NCI-H524 treated with DMSO at 0.1 percent for 48 hours (cell line): Measurements from ENCODE around the gene CNTNAP2.
A peak's percentile ranks its signal among the peaks of the same experiment; 100 is the strongest.

Source experiments
- DNase-seq: peaks from one replicate; lab custom pipeline; 2025; lab: John Stamatoyannopoulos, UW

The CNTNAP2 gene

DNA sequence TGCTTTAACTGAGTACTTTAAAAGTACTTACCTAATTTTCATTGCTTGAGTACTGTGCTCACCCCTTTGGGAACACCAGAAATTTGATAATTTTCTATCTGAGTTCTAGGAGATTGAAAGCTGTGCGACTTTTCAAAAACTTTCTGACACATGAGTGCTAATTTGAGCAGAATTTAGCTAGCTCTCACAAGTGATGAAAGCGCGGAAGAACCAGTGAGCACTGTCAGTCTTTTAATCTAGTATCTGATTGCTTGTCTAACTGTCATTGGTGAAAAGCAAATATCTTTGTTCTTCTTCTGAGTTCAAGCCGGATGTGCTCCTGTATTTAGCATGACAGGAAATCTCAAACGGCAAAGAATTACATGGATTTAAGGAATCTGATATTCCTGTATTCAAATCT, 899.4 kb downstream of the CNTNAP2 start:
- no peak for DNase-seq

DNA sequence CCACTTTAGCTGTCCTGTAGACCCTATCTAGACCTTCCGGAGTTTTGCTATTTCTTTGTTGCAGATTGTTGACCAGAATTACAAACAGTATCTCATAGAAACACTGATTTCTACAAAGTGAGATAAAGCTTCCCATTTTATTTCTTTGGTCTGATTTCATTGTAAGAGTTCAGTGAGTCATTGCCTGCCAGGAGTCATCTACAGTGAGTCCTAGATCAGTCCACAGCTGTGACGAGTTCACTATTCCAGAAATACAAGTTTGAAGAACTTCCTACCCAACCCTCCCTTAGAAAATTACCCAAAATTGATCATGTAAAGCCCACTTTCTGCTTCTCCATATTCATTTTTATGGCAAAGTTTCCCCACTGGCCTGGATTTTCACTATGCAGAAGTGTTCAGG, 905.5 kb downstream of the CNTNAP2 start:
- DNase-seq = no peak

DNA sequence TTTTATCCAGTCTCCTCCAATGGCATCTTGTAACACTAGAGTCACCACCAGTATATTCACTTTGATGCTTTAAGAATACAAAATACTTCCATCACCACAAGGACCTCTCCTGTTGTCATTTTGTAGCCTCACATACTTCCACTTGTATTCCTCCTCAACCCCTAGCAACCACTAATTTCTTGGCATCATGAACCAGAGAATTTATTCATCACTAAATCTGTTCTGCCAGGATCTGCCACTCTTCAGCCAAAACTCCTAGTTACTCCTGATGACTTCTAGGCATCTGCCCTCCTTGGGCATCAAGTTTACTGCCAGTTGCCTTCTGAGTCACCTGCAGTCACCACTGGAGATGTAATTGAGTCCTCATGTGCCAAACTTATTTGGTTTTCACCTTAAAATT, 906.8 kb downstream of the CNTNAP2 start:
- DNase-seq = no peak

DNA sequence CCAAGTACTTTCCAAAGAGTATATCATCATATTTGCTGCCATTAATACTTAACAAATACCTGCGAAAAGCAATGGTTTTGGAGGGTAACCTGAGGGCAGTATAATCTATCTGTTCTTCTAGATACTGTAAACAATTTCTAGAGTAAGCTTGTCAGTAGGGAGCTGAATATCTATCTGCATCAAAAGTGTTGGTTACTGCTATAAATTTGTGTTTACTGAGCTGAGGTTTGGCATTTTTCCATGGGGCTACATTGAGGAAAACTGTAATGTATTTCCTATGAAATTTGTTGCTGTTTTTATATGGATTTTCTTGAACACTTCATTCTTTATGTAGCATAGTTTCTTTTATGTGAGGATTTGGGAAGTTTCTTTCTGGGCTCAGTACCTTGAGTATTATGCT, 913.4 kb downstream of the CNTNAP2 start:
- no peak for DNase-seq

DNA sequence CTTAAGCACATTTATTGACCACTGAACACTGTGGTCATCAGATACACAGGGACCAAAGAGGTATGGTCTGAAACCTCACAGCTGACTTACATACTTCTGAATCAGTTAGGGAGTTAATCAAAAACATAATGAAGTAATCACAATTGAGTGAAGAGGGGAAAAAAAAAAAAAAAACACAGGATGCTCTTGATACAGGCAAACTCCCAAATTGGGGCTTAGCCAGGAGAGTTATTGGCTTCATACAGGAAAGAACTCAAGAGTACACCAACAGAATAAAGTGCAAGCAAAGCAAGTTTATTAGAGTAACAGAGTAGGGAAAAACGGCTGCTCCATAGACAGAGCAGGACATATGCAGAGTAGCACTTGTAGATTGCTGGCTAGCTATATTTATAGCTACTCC, 917.0 kb downstream of the CNTNAP2 start:
- no peak for DNase-seq

DNA sequence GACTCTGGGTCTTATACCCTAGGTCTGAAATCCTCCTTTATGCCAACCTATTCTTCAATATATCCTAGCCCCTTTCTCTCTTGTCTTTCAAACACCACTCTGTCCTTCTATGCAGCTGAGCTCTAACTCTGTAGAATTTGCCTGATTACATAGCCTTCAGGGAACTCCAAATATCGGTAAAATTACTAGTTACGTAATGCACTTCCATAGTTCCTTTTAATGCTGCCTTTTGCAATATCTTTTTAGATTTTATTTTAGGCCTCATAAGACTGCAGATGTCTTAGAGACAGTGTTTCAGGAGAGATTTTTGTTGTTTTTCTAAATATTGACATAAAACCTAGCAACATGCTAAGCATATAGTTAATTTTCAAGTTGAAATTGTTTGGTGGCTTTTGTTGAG, 924.8 kb downstream of the CNTNAP2 start:
- DNase-seq = no peak

DNA sequence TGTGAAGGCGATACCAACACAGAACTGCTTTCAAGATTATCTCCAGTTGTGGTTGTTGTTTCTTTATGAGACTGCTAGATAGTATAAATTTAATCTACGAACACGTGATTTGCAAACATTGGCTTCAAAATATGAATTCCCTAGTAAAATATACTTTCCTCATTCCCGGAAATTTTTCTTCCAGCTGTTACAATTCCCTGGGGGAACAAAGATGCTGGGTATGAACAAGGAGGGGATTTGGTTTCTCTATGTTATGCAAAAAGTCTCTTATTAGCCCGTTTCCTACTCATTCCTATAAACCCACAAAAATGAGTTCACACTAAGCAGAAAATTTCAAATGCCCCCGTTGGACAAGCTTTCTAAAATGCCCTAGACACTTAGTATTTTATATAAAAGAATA, 928.3 kb downstream of the CNTNAP2 start:
- no peak for DNase-seq

DNA sequence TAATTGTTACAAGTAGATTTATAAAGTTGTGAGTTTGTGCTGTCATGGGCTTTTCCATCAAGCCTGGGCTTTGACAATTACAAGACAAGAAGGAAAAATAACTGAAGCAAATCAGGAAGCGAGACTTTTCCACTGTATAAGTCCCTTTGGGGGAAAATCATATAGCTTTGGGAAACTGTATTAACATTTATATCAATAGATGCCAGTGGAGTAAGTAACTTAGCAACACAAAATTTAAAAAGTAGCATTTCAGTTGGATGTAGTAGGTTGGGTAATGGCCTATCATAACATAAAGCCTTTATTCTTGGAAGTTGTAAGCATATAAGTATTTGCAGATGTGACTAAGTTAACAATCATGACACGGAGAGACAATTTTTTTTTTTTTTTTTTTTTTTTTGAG, 931.1 kb downstream of the CNTNAP2 start:
- DNase-seq = no peak

DNA sequence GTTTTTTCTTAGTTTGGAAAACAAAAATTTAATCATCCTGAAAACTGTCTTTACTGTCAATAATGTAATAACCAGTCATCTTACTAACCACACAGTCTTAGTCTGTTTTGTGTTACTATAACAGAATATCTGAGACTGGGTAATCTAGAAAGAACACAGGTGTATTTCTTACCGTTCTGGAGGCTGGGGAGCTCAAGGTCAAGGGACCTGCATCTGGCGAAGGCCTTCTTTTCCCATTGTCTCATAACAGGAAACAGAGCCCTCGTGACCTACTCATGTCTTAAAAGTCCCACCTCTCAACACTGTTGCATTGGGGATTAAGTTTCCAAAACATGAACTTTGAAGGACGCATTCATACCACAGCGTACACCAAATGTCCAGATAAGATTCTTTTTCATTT, 932.3 kb downstream of the CNTNAP2 start:
- DNase-seq = no peak

DNA sequence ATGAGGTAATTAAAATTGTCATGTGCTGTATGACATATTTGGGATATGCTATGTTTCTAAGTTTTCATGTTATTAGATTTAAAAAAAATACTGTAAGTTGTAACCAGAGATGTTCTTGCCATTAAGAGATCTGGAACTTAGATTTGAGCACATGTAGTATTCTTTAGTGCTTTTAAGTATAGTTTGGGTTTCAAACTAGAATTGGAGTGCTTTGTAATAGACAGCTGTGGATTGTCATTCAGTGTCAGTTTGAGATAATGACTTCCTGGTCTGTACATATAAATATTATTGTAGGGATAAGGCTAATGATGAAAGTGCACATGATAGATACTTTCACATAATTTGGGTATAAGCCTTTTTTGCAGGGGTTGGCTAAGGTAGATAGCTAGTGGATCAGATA, 936.2 kb downstream of the CNTNAP2 start:
- no peak for DNase-seq

DNA sequence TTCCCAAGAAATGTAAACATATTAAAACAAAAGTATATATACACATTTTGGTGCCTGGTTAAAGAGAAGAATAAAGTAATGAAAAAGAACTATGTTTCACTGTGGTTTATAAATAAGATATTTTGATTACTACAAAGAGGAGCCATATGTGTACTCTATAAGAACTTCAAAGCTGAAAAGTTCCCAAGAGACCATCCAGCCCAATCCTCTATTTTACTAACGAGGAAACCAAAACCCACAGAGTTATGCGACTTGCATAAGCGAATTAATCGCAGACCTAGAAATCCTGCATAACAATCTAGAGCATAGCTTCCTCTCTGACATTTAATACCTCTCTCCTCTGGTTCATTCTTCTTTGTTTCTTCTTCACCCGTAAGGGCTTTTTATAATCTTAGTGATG, 937.1 kb downstream of the CNTNAP2 start:
- no peak for DNase-seq

DNA sequence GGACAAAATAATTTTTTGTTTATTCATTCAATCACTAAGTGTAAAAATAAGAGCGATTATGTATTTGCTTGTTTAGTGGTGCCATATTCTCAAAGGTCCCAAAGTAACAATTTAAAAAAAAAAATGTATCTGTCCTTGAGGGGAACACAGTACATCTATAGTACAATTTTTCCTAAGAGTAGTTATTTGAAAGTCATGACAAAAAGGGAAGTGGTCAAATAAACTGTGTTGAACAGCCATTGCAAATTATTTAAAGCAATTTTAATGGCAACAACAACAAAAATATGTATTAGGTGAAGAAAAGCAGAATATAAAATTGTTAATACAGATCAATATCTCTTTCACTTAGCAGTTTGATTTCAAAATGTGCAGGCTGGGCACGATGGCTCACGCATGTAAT, 943.5 kb downstream of the CNTNAP2 start:
- no peak for DNase-seq

DNA sequence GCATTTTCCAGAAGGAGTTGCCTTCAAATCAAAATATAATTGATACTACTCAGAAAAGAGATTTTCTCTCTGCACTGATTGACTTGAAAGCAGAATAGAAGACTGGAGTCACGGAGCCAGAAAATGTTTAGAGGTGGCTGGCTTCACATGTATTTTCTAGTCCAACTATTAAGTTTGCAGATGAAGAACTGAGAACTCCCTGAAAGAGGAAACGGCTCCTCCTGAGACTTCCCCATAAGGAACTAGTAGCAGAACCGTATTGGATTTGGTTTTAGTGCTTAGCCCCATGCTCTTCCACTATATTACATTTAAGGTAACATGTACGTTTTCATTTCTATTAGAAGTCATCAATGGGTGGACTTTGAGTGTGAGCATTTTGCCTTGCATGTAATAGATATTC, 946.3 kb downstream of the CNTNAP2 start:
- no peak for DNase-seq

DNA sequence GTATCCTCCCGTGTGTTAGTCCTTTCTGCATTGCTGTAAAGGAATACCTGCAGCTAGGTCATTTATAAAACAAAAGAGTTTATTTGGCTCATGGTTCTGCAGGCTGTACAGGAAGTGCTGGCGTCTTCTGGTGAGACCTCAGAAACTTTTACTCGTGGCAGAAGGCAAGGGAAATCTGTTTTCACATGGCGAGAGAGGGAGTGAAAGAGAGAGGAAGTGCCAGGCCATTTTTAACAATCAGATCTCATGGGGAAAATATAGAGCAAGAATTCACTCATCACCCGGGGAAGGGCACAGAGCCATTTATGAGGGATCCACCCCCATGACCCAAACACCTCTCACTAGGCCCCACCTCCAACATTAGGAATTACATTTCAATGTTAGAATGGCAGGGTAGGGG, 952.2 kb downstream of the CNTNAP2 start:
- DNase-seq = no peak

DNA sequence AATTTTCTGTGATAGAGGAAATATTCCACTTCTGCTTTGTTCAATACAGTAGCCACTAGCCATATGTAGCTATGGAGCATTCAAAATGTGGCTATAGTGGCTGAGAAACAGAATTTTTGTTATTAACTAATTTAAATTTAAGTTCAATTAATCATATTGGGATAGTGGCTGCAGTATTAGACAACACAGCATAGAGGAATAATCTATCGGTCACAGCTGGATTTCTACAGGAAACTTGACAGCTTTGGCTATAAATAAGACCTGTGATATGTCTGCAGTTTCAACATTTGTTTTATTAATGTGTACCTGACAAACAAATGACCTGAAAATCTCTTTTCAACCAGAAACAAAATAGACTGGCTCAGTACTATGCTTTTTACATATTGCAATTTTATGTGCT, 953.2 kb downstream of the CNTNAP2 start:
- DNase-seq = no peak

DNA sequence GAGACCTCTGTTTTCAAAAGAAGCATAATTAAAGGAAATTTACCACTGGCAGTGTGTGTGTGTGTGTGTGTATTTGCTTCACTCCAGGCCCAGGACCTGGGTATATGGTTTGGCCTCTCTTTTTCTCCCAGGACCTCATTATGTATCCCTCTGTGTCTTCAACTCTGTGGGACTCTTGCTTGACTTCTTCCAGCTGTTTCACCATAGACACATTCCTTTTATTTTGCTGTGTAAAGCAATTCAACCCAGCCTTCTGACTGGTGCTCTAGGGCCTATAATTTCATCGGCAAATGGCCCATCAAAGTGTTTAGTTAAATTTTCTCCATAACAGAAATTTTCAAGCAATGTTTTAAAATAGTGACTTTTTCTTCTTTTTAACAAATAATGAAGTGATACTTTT, 954.3 kb downstream of the CNTNAP2 start:
- DNase-seq = no peak

DNA sequence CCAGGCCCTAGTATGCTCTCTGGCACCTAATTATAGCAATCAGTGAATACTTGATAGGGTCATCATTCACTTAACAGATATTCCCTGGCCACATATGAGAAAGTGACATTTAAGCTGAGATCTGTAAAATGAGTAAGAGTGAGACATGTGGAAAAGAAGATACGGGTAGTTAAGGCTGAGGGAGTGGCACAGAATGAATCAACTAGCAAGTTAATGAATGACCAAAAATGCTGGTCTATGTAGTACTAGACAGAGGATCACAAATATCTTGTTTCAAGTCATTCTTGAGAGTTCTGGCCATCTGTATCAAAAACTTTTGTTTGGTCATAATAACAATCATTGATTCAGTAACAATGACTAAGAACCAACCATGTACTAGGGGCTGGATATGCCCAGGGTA, 954.9 kb downstream of the CNTNAP2 start:
- no peak for DNase-seq

DNA sequence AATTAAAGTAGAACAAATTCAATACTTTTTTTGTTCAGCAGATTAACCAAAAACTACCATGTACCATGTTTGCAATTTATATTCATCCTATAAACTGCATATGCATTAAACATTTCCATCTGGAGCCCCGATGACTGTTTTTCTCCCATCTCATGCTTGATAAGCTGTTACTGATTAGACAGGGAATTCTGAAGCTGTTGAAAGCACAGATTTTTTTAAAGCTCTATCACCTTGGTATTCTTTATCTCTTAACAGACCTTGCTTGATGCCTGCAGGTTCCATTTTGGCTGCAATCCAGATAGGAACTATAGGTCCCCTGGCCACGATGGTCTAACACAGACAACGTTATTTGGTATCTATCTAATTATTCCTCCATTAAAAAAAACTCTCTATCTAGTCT, 961.7 kb downstream of the CNTNAP2 start:
- DNase-seq = no peak

DNA sequence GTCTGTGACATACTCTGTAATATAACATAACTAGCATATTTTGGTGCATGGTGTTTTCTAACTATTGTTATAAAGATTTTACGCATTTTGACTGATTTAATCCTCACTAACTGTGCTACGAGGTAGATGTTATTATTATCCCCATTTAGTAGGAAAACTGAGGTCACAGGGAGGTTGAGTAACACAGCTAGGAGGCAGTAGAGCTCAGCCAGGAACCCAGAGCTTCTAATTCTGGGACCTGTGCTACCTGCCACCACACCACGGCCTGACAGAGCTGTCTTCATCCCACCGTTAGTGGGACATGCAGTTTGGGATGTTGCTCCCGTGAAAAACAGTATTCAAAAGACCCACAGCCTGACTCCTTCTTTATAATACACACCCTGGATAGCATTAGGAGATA, 962.5 kb downstream of the CNTNAP2 start:
- no peak for DNase-seq

DNA sequence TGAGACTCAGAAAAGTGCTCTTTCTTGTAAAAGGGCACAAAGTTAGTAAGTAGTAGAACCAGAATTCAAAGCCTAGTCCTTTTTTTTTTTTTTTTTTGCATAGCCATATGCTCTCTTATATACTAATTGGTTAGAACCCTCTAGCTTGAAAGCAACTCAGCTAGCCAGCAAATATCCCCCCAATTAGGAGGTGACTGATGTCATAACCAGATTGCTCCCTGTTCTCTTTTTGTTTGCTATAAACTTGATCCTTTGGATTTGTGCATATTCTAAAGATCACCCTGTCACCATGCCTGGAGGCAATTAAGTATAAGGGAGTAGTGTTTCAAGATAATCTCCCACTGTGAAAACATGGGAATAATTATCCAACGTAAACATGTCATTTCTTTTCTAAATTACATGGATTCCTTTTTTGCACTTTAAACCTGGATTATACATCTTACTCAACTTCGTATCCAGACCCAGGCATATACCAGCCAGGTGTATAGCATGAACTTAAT, 963.4 kb downstream of the CNTNAP2 start:
- peak; percentile 72 for DNase-seq

DNA sequence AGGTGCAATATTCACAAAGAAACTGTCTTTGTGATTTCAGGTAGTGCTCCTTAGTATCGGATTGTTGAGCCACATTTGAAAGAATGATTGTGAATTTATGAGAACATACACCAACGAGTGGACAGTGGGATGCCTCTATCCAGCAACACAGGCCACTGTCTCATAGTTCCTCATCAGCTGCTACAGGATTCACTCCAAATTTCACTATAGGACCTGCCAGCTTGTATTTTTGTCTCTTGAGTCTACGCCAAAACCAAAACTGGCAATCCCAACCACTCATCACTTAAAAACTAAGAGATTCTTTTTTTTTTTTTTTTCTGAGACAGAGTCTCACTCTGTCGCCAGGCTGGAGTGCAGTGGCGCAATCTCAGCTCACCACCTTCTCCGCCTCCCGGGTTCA, 964.5 kb downstream of the CNTNAP2 start:
- no peak for DNase-seq

DNA sequence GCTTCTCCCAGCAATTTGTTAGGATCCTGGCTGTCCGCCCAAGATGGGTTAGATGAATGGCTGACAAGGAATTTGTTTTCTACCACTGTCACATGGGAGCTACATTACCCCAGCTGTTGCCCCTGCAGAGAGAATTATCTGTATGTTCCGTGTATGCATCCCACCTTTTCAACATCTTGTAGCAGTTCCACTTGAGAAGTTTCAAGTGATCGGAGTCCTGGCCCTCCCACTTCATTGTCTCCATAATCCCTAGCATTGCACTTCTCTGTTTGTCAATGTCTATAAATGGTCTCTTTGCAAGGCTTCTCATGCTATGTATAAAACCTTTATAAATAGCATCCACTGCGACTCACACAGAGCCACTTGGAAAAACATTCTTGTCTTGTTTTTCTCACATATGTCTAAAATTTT, 972.5 kb downstream of the CNTNAP2 start:
- DNase-seq = peak; percentile 59

DNA sequence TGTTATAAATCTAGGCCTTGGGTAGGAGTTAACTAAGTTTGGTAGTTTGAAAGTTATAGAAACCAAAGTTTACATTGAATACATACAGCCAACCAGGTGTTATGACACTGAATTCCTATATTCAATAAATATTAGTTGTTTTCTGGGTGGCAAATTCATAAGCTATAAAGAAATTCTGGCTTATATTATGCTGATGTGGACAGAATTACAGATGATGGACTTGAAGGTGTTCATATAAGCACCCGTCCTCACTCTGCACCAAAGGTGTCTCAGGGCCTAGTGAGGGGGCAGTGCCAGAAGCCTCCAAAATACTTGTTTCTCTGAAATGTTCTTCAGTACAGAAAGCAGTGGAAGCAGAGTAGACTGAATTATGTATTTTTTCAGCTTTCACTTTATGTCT, 973.0 kb downstream of the CNTNAP2 start:
- no peak for DNase-seq

DNA sequence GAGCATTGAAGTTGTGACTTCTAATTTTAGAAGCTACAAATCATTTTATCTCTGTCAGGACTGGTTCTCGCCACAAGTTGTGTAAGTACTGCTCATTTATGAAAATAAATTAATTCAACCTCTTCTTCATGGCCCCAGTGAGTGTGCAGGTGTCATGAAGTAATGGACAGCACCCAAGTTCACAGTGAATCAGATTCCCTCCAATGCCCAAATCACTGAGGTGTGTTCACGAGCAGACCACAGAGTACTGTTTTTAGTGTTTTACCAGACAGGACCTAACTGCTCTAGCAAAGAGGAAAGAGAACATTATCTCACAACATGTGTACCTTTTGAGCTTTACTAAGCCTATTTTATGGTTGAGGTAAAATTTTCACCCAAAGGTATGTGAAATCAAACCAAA, 980.0 kb downstream of the CNTNAP2 start:
- no peak for DNase-seq

DNA sequence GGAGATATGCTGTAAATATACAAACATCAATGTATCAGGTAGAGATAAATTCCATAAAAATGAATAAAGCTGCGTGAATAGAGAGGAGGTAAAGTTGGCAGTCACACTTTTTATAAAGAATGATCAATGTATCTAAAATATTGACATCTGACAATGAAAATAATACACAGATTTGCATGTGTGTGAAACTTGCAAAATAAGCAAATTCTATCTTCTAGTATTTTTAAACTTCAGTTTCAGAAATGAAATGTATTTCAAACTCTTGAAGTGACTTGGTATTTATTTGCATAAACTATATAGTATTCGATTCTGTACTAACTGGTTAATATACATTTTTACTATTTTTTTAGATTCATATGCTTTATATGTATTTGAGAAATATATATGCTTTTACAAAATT, 986.6 kb downstream of the CNTNAP2 start:
- no peak for DNase-seq
